IPS-20b (cell line): ENCODE results near the gene GIPC3.
"Not testable (repeated sequence)": the region's sequence is repeated elsewhere in the genome, so short reads cannot be mapped to it uniquely, and the experiment has no call there.

Experiments
- H3K27ac ChIP-seq: one replicate; pipeline ENCODE4 v1.5.1; 2013; ENCODE audit warnings: low read length
- H3K27me3 ChIP-seq: 2 replicates; pipeline ENCODE4 v1.6.1; 2013; ENCODE audit warnings: mild to moderate bottlenecking, low read length, inconsistent platforms; ENCODE audit not compliant: insufficient read depth
- H3K36me3 ChIP-seq: 2 replicates; pipeline ENCODE4 v1.6.1; 2013; ENCODE audit warnings: low read depth, mild to moderate bottlenecking, inconsistent platforms, low read length, moderate library complexity; ENCODE audit not compliant: insufficient read depth
- H3K4me1 ChIP-seq: 2 replicates; pipeline ENCODE4 v1.6.1; 2013; ENCODE audit warnings: mild to moderate bottlenecking, control low read depth, inconsistent platforms, low read length, moderate library complexity; ENCODE audit not compliant: insufficient read depth
- H3K4me3 ChIP-seq: 2 replicates; pipeline ENCODE4 v1.5.1; 2013; ENCODE audit warnings: mild to moderate bottlenecking, low read length, inconsistent platforms
- H3K9ac ChIP-seq: 2 replicates; pipeline ENCODE4 v1.6.1; 2013; ENCODE audit warnings: low read depth, mild to moderate bottlenecking, inconsistent platforms, low read length, moderate library complexity
- H3K9me3 ChIP-seq: 2 replicates; pipeline ENCODE4 v1.6.1; 2013; ENCODE audit warnings: mild to moderate bottlenecking, low read depth, low read length, inconsistent platforms; ENCODE audit not compliant: insufficient read depth

Gene GIPC3

DNA sequence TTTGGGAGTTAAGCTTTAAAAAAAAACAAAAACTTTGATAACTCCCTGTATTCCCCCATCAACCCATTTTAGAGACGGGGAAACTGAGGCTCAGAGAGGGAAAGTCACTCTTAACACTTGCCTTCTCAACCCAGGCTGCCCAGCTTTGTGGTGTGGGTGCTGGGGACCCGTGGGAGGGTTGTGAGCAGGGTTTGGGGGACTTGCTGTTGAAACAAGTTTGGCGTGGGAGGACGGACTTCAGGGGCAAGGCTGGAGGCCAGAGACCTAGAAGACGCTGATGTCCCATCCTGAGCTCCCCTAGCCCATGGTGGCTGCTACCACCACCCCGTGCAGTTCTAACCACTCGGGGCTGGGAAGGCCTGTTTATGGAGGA, 42.1 kb downstream of the GIPC3 start:
- Histone ChIP-seq H3K9ac (no peak overlapping the region), H3K4me1 (no peaks in the 10 kb centered on the region), H3K27ac (no peak overlapping the region), H3K9me3 (no peaks in the 10 kb centered on the region), H3K4me3 (peak overlapping the region; percentile 21; the same call in 1 of the 2 replicates), H3K27me3 (no peaks in the 10 kb centered on the region), H3K36me3 (peaks cover 5% of the 10 kb centered on the region)

DNA sequence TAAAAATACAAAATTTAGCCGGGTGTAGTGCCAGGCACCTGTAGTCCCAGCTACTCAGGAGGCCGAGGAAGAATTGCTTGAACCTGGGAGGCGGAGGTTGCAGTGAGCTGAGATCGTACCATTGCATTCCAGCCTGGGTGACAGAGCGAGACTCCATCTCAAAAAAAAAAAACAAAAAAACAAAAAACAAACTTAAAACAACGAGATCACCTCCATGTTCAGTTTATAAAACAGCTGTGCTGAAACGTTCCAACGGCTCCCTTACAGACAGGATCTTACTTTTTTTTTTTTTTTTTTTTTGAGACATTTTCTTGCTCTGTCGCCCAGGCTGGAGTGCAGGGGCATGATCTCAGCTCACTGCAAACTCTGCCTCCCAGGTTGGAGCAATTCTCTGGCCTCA, 43.5 kb downstream of the GIPC3 start:
- not testable (repeated sequence) for H3K4me1 ChIP-seq, H3K27me3 ChIP-seq, H3K36me3 ChIP-seq, H3K27ac ChIP-seq, H3K9ac ChIP-seq, H3K9me3 ChIP-seq, H3K4me3 ChIP-seq

GRCh38 chr19:3631053-3631861, 46.0 kb downstream of the GIPC3 start:
- no peaks in the 10 kb centered on the region for H3K36me3 ChIP-seq
- no peaks in the 10 kb centered on the region for H3K4me1 ChIP-seq
- H3K9me3 ChIP-seq, result no peaks in the 10 kb centered on the region
- no peaks in the 10 kb centered on the region for H3K27me3 ChIP-seq
- no peak overlapping the region for H3K4me3 ChIP-seq
- no peak overlapping the region for H3K27ac ChIP-seq
- H3K9ac ChIP-seq, result no peak overlapping the region

DNA sequence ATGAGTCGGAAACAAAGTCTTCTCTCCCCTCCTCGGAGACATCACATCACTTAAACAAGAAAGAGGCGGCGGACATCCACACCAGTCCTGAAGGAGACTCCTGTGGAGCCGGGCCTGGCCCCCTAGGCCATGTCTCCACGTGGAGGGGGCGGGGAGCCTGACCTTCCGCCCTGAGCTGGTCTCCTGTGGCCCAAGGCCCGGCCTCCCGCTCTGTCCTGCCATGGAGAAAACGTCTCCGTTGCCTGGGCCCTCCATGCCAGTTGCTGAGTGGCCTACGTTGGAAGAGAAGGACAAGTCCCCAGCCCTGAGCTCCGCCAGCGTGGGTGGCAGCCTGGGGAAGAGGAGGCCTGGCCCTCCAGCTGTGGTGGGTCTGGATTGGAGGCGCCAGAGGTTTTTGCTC, 46.8 kb downstream of the GIPC3 start:
- Histone ChIP-seq H3K4me3 (no peak overlapping the region), H3K27me3 (no peaks in the 10 kb centered on the region), H3K9ac (no peak overlapping the region), H3K4me1 (no peaks in the 10 kb centered on the region), H3K27ac (no peak overlapping the region), H3K36me3 (no peaks in the 10 kb centered on the region), H3K9me3 (no peaks in the 10 kb centered on the region)

DNA sequence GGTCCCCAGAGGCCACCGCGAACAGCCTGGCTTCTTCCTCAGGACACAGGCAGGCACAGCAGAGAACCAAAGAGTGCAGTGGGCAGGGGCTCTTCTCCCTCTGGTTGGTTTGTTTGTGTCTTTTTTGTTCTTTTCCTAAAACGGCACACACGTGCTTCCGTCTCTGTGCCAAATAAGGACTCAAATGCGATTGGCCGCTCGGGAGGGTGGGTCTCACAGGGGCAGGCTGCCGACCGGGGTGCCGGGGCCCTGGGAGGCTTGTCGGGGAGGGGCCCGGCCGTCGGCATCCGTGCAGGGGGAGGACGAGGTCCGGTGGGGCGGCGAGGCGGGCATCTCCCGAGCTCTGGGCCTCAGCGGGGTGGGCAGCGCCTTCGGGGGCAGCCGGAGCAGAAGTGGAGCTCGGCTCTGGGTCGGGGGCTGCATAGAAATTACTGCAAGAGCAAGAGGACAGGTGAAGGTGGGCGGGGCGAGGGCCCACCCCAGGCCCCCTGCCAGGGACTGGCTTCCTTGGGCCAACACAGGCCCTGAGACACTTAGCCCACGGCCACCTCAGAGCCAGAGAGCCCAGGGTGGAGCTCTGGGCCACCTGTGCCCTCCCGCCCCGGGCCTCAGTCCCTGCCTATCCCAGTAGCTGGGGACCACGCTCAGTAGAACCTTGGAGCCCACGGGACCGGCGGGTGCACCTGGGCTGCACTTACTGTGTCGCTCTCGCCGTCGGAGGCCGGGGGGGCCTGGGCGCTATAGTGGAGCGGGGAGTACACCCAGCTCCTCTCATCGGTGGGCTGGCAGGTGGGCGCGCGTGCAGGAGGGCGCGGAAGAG, 47.7 kb downstream of the GIPC3 start:
- H3K27me3 ChIP-seq, result no peaks in the 10 kb centered on the region
- H3K4me3 ChIP-seq, result no peak overlapping the region
- H3K27ac ChIP-seq, result no peak overlapping the region
- no peaks in the 10 kb centered on the region for H3K4me1 ChIP-seq
- H3K9me3 ChIP-seq, result no peaks in the 10 kb centered on the region
- H3K36me3 ChIP-seq, result no peaks in the 10 kb centered on the region
- H3K9ac ChIP-seq, result no peak overlapping the region

DNA sequence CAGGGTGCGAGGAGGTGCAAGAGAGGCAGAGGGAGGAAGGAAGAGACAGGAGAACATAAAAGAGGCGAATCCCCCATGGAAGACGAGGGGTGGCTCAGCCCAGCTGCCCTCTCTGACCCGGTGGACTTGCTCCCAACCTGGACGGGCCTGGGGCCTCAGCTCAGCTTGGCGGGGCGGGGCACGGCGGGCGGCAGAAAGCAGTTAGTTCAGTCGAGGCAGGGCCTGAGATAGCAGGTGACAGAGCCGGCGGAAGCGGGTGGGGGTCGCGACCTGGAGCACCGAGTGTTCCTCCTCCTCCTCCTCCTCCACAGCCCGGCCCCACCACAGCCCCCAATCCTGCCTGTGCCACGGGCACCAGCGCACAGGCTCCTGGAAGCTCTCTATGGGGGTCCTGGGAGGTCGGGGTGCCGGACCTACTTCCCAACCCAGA, 48.3 kb downstream of the GIPC3 start:
- H3K36me3 ChIP-seq, result no peaks in the 10 kb centered on the region
- no peaks in the 10 kb centered on the region for H3K9me3 ChIP-seq
- H3K27ac ChIP-seq, result no peak overlapping the region
- H3K4me1 ChIP-seq, result no peaks in the 10 kb centered on the region
- no peak overlapping the region for H3K9ac ChIP-seq
- H3K4me3 ChIP-seq, result no peak overlapping the region
- H3K27me3 ChIP-seq, result no peaks in the 10 kb centered on the region

GRCh38 chr19:3634496-3635045, 49.3 kb downstream of the GIPC3 start:
- Histone ChIP-seq H3K4me1 (no peaks in the 10 kb centered on the region), H3K36me3 (0 out of 2 replicates have a peak, but pooled peaks cover under 1% of the 10 kb centered on the region), H3K4me3 (no peak overlapping the region), H3K9ac (no peak overlapping the region), H3K27ac (no peak overlapping the region), H3K9me3 (no peaks in the 10 kb centered on the region), H3K27me3 (no peaks in the 10 kb centered on the region)

DNA sequence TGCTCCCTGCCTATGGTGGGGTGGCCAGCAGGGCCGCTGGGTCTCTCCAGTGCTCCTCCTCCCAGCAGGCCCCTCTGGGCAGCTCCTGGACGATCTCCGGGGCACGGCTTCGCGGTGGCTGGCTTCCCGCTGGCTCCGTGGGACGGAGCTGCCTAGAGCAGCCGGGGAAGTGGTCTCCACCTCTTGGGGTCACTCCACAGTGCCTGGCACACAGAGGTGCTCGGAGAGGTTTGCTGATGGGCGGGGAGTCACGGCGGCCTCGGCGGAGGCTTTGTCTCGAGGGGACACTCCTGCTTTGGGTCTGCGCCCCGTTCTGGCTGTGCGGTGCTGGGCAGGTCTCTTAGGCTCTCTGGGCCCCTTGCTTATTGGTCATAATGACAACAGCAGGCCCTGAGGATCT, 51.2 kb downstream of the GIPC3 start:
- H3K4me3 ChIP-seq, result no peak overlapping the region
- peaks cover 5% of the 10 kb centered on the region; the same call in 1 of the 2 replicates for H3K36me3 ChIP-seq

GRCh38 chr19:3636962-3637361, 51.7 kb downstream of the GIPC3 start:
- H3K4me1 ChIP-seq, result no peaks in the 10 kb centered on the region
- no peaks in the 10 kb centered on the region for H3K27me3 ChIP-seq
- no peak overlapping the region for H3K4me3 ChIP-seq
- peaks cover 5% of the 10 kb centered on the region; the same call in 1 of the 2 replicates for H3K36me3 ChIP-seq
- no peak overlapping the region for H3K27ac ChIP-seq
- no peaks in the 10 kb centered on the region for H3K9me3 ChIP-seq
- no peak overlapping the region for H3K9ac ChIP-seq

More for the DNA sequence above, 51.2 kb downstream of the GIPC3 start:
- Histone ChIP-seq H3K27ac (no peak overlapping the region), H3K4me1 (no peaks in the 10 kb centered on the region), H3K27me3 (no peaks in the 10 kb centered on the region), H3K9me3 (no peaks in the 10 kb centered on the region), H3K9ac (no peak overlapping the region)

GRCh38 chr19:3637621-3638020, 52.3 kb downstream of the GIPC3 start:
- H3K27me3 ChIP-seq, result no peaks in the 10 kb centered on the region
- peaks cover 5% of the 10 kb centered on the region; the same call in 1 of the 2 replicates for H3K36me3 ChIP-seq
- H3K9ac ChIP-seq, result no peak overlapping the region
- no peak overlapping the region for H3K4me3 ChIP-seq
- no peaks in the 10 kb centered on the region for H3K9me3 ChIP-seq
- H3K27ac ChIP-seq, result no peak overlapping the region
- H3K4me1 ChIP-seq, result no peaks in the 10 kb centered on the region

DNA sequence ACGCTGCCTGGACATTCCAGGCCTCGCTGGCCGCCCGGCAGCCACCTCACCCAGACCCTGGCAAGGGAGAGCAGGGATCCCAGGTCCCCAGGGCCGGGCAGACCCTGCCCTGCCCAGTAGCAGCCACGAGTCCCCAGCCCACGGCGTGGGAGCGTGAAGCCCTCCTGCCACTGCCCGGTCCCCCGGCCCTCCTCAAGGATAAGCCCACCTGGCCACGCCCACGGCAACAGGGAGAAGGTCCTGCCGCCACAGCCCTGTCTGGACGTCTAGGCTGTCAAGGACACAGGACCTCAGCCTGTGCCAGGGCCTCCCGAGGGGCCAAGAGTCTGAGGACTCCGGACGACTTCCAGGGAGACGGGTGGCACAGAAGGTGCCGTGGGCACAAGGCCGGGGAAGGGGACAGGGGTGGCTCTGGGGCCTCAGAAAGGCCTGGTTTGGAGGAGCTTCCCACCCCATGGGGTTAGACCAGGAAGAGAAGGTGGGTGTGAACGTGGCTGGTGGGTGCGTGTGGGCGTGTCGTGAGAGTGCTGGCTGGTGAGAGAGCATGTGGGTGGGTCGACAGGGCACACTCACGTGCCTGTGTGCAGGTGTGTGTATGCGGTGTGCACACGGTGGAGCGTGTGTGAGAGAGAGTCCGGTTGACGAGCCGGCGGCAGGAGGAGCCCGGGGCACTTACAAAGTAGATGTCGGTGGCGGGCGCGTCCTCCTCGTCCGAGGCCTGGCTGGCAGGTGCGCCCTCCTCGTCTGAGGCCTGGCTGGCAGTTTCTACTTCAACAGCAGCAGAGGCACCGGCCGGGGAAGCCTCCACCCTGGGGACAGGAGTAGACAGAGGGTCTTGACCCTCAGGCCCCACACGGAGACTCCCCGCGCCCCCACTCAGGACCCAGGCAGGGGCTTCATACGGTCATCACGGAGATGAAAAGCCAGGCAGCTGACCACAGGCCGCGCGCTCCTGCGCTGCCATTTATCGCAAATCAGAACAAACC, 53.2 kb downstream of the GIPC3 start:
- H3K4me1 ChIP-seq, result no peaks in the 10 kb centered on the region
- no peaks in the 10 kb centered on the region for H3K9me3 ChIP-seq
- no peaks in the 10 kb centered on the region for H3K27me3 ChIP-seq
- H3K9ac ChIP-seq, result no peak overlapping the region
- H3K27ac ChIP-seq, result no peak overlapping the region
- H3K36me3 ChIP-seq, result peaks cover 5% of the 10 kb centered on the region; the same call in 1 of the 2 replicates
- H3K4me3 ChIP-seq, result no peak overlapping the region
